ENCODE data around the gene BST1.

Gene BST1

DNA sequence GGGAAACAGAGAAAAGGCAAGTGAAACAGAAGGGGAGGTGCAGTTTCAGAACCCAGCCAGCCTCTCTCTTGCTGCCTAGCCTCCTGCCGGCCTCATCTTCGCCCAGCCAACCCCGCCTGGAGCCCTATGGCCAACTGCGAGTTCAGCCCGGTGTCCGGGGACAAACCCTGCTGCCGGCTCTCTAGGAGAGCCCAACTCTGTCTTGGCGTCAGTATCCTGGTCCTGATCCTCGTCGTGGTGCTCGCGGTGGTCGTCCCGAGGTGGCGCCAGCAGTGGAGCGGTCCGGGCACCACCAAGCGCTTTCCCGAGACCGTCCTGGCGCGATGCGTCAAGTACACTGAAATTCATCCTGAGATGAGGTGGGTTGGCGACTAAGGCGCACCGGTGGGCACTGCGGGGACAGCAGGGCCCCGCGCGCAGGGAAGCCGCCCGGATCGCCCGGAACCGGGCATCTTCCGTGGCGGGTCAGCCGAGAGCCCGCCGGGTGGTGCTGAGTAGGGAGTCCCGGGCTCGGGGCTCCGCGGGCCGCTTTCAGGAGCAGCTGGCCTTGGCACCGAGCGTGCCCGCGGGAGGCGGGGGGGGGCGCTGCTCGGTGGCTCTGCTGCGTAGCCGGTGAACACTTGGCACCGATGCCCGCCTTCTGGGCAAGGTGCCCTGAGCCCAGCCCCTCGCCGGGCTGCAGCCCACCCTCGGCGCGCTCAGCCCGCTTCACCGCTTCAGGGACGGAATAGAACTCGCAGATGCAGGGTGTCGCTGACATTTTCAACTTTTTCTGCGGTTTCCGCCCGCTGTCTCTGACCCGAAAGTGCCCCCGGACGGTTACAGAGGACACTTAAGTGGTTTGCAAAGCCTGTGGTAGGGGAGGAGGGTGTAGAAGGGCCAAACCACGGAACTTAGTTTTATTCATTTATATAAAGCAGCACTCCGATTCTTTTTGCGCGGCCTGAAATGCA is 75.7 kb downstream of the BST1 start, which contains the start of gene CD38:
CD38 (plus strand) TSS at position 40 of the 953 bp plus-strand sequence; CDS start at position 127, 87 bp downstream.
- CTCF ChIA-PET: interaction anchor here (1.0 to 12.4 kb wide), 7 partner anchors 8 to 30 kb away, joined by 3 to 86 read pairs (median 5); no protein-coding TSS in a partner anchor
- peaks cover 15 to 53% (median 19%) of the 10 kb centered on the region in 4 experiments for H3K4me1 ChIP-seq (ENCODE audit: control extremely low read depth in 1 of 4, control insufficient read depth in 4 of 4, insufficient read depth in 4 of 4, low read length in 3 of 4)

DNA sequence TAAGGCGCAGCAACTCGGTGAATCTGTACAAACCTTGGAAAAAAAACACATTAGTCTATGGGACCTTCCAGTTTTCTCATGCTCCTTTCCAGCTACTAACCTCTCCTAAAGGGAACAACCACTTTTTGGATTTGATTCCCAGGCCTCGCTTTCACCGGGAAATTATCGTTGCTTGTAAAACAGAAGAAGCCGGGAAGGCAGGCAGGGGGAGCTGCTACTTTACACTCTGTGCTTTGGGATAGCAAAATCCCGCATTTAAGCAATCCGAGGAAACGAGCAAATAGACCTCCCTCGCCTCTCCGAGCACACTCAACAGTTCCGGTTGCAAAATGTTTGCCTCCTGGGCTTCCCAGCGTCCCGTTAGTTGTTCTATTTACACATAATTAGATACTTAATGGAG is 76.4 kb downstream of the BST1 start:
- DNase-seq: no peak
- POLR2A ChIA-PET: interaction anchor here (3.0 kb wide), 1 partner anchor 23 kb away, joined by 10 read pairs; no protein-coding TSS in a partner anchor
- Histone ChIP-seq H3K27me3 (replicated peaks in 2 of 5; ENCODE audit: control insufficient read depth in 4 of 5, insufficient read depth in 5 of 5, low read length in 4 of 5) (peaks cover 0 to 35% (median 0%) of the 10 kb centered on the region in 5 experiments), H3K9me3 (ENCODE audit: control extremely low read depth in 1 of 5, control insufficient read depth in 4 of 5, insufficient read depth in 2 of 5, low read depth in 1 of 5, low read length in 4 of 5) (no peaks in the 10 kb centered on the region), H3K4me3 (ENCODE audit: control insufficient read depth in 1 of 7, extremely low read depth in 1 of 7, insufficient read depth in 4 of 7, low read depth in 2 of 7, low read length in 6 of 7) (peak overlapping the region; percentile 16 to 87 (median 79)), H3K36me3 (ENCODE audit: control insufficient read depth in 4 of 4, insufficient read depth in 4 of 4, low read length in 3 of 4) (peaks cover 0 to 17% (median 5%) of the 10 kb centered on the region in 4 experiments), H3K4me1 (ENCODE audit: control extremely low read depth in 1 of 4, control insufficient read depth in 4 of 4, insufficient read depth in 4 of 4, low read length in 3 of 4) (peaks cover 15 to 54% (median 19%) of the 10 kb centered on the region in 4 experiments), H3K27ac (ENCODE audit: insufficient read depth in 1 of 2, low read depth in 1 of 2, low read length in 2 of 2, poor library complexity in 1 of 2, severe bottlenecking in 2 of 2) (peak overlapping the region in 1 of 2 experiments; percentile 69)
- 0% methylated on average over 6 of the region's 14 CpGs for WGBS (ENCODE audit: insufficient coverage)
- CTCF ChIA-PET: interaction anchor here (1.0 to 12.4 kb wide), 8 partner anchors 9 to 50 kb away, joined by 3 to 86 read pairs (median 4); no protein-coding TSS in a partner anchor

More for the DNA sequence above, 75.7 kb downstream of the BST1 start, which contains the start of gene CD38:
- Histone ChIP-seq H3K36me3 (ENCODE audit: control insufficient read depth in 4 of 4, insufficient read depth in 4 of 4, low read length in 3 of 4) (peaks cover 0 to 10% (median 5%) of the 10 kb centered on the region in 4 experiments), H3K4me3 (ENCODE audit: control insufficient read depth in 1 of 7, extremely low read depth in 1 of 7, insufficient read depth in 4 of 7, low read depth in 2 of 7, low read length in 6 of 7) (peak within 1 kb of the TSS; percentile 39 to 87 (median 79)), H3K27me3 (replicated peaks in 2 of 5; ENCODE audit: control insufficient read depth in 4 of 5, insufficient read depth in 5 of 5, low read length in 4 of 5) (peaks cover 0 to 33% (median 0%) of the 10 kb centered on the region in 5 experiments), H3K27ac (ENCODE audit: insufficient read depth in 1 of 2, low read depth in 1 of 2, low read length in 2 of 2, poor library complexity in 1 of 2, severe bottlenecking in 2 of 2) (peak within 1 kb of the TSS; percentile 28 to 69), H3K9me3 (ENCODE audit: control extremely low read depth in 1 of 5, control insufficient read depth in 4 of 5, insufficient read depth in 2 of 5, low read depth in 1 of 5, low read length in 4 of 5) (no peaks in the 10 kb centered on the region)
- POLR2A ChIA-PET: interaction anchor here (0.6 to 3.0 kb wide), 2 partner anchors 22 to 253 kb away, joined by 3 to 10 read pairs; no protein-coding TSS in a partner anchor
- 0% methylated on average over 43 of the region's 76 CpGs for WGBS (ENCODE audit: insufficient coverage)
- DNase-seq: peak; percentile 66 to 94 (median 90)

DNA sequence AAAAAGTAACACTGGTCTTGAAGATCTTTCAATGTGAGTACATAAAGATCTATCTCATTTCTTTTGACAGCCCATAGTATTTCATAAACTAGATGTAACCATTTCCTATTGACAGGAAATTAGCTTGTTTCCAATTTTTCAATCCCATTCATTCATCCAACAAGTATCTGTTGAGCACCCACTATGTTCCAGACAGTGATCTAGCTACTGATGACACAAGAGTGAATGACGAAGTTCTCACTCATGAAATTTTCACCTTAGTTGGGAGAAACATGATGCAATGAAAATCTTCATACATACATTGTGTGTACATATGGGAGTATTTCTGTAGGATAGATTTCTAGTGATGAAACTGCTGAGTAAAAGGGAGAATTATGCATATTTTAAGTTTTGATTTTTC is 76.9 kb downstream of the BST1 start:
- Histone ChIP-seq H3K27me3 (replicated peaks in 2 of 5; ENCODE audit: control insufficient read depth in 4 of 5, insufficient read depth in 5 of 5, low read length in 4 of 5) (peaks cover 0 to 35% (median 0%) of the 10 kb centered on the region in 5 experiments), H3K36me3 (ENCODE audit: control insufficient read depth in 4 of 4, insufficient read depth in 4 of 4, low read length in 3 of 4) (peaks cover 0 to 18% (median 5%) of the 10 kb centered on the region in 4 experiments), H3K27ac (ENCODE audit: insufficient read depth in 1 of 2, low read depth in 1 of 2, low read length in 2 of 2, poor library complexity in 1 of 2, severe bottlenecking in 2 of 2) (peak overlapping the region in 1 of 2 experiments; percentile 69), H3K9me3 (ENCODE audit: control extremely low read depth in 1 of 5, control insufficient read depth in 4 of 5, insufficient read depth in 2 of 5, low read depth in 1 of 5, low read length in 4 of 5) (no peaks in the 10 kb centered on the region), H3K4me3 (ENCODE audit: control insufficient read depth in 1 of 7, extremely low read depth in 1 of 7, insufficient read depth in 4 of 7, low read depth in 2 of 7, low read length in 6 of 7) (peak overlapping the region in 5 of 7 experiments; percentile 78 to 87 (median 80)), H3K4me1 (ENCODE audit: control extremely low read depth in 1 of 4, control insufficient read depth in 4 of 4, insufficient read depth in 4 of 4, low read length in 3 of 4) (peaks cover 15 to 54% (median 19%) of the 10 kb centered on the region in 4 experiments)
- CTCF ChIA-PET: interaction anchor here (0.7 to 12.4 kb wide), 9 partner anchors 10 to 68 kb away, joined by 3 to 86 read pairs (median 5); no protein-coding TSS in a partner anchor
- POLR2A ChIA-PET: interaction anchor here (3.0 kb wide), 1 partner anchor 23 kb away, joined by 10 read pairs; no protein-coding TSS in a partner anchor
- DNase-seq: peak in 1 of 3 donors; percentile 11
- no CpG with 5 or more reads among the region's 1 CpG for WGBS (ENCODE audit: insufficient coverage)

DNA sequence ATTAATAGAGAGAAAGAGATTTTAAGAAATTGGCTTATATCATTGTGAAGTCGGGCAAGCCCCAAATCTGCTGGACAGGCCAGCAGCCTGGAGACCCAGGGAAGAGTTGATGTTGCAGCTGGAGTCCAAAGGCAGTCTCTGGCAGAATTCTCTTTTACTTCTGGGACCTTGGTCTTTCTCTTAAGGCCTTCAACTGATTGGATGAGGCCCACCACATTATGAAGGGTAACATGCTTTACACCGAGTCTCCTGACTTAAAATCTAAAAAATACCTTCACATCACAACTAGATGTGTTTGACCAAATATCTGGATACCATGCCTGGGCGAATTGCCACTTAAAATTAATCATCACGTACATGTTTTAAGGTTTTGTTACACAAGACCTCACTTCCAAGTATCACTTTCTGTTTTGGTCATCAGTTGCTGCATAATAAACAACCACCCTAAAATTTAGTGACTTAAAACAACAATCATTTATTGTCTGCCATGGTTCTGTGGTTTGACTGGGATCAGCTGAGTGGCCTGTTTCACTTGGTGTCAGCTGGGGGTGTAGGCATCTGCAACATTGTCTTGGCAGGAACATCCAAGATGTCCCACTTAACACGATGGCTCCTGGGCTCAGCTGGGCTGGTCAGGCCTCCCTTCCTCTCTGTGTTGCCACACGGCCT is 78.7 kb downstream of the BST1 start:
- H3K27me3 ChIP-seq (replicated peaks in 2 of 5; ENCODE audit: control insufficient read depth in 4 of 5, insufficient read depth in 5 of 5, low read length in 4 of 5): peaks cover 0 to 30% (median 0%) of the 10 kb centered on the region in 5 experiments
- CTCF ChIA-PET: interaction anchor here (0.8 to 3.0 kb wide), 7 partner anchors 14 to 175 kb away, joined by 3 to 15 read pairs (median 3); no protein-coding TSS in a partner anchor
- H3K4me1 ChIP-seq (ENCODE audit: control extremely low read depth in 1 of 4, control insufficient read depth in 4 of 4, insufficient read depth in 4 of 4, low read length in 3 of 4): peaks cover 15 to 58% (median 19%) of the 10 kb centered on the region in 4 experiments
- POLR2A ChIA-PET: no interaction called here
- DNase-seq: peak in 2 of 3 donors; percentile 38 to 52
- H3K27ac ChIP-seq (ENCODE audit: insufficient read depth in 1 of 2, low read depth in 1 of 2, low read length in 2 of 2, poor library complexity in 1 of 2, severe bottlenecking in 2 of 2): no peak overlapping the region
- H3K9me3 ChIP-seq (ENCODE audit: control extremely low read depth in 1 of 5, control insufficient read depth in 4 of 5, insufficient read depth in 2 of 5, low read depth in 1 of 5, low read length in 4 of 5): peaks cover 0 to 1% (median 0%) of the 10 kb centered on the region in 5 experiments
- peaks cover 0 to 18% (median 8%) of the 10 kb centered on the region in 4 experiments for H3K36me3 ChIP-seq (ENCODE audit: control insufficient read depth in 4 of 4, insufficient read depth in 4 of 4, low read length in 3 of 4)
- no peak overlapping the region for H3K4me3 ChIP-seq (ENCODE audit: control insufficient read depth in 1 of 7, extremely low read depth in 1 of 7, insufficient read depth in 4 of 7, low read depth in 2 of 7, low read length in 6 of 7)
- 97% methylated on average over 4 of the region's 6 CpGs for WGBS (ENCODE audit: insufficient coverage)
